Measurements from ENCODE around the gene FUT7. TPM values are rescaled to one million over a fixed set of nuclear protein-coding genes. Genes with fewer than 3 reads are reported as not detected.

The FUT7 gene
- total RNA-seq (2013): 16.4 TPM
- polyA plus RNA-seq (10 to 100 TPM in 2 of 3 donors, 1 to 10 TPM in 1; 6.1 to 13.4 (median 10.5) TPM), polyA minus RNA-seq (11.5 and 15.0 TPM in 2 replicates), total RNA-seq (0.23 to 3.6 (median 1.7) reads per million in 11 experiments)

- peaks cover 10 to 17% of the 10 kb centered on the region in 2 donors for H3K36me3 ChIP-seq (replicated peaks in 1 of 2; ENCODE audit: control insufficient read depth in 1 of 2, insufficient read depth in 2 of 2, low read length in 2 of 2)
- H3K9ac ChIP-seq (ENCODE audit: insufficient read depth, low read length, poor library complexity, severe bottlenecking): peak within 1 kb of the TSS; percentile 77
- H3K4me2 ChIP-seq (replicated peaks; ENCODE audit: extremely low read depth, low read length, poor library complexity, severe bottlenecking): peak within 1 kb of the TSS; percentile 98
Observed at GRCh38 chr9:137031904-137032640, at the start of gene FUT7. Gene FUT7 (minus strand): TSS chr9:137032088. CDS start chr9:137031991, 97 bp downstream.

More at GRCh38 chr9:137031904-137032640, at the start of gene FUT7:
- Mint-ChIP-seq H3K9me3 (no peaks in the 10 kb centered on the region), H3K4me3 (peak within 1 kb of the TSS; percentile 87 to 93), H3K36me3 (peaks cover 0 to 14% of the 10 kb centered on the region in 2 donors), H3K27ac (peak within 1 kb of the TSS; percentile 87 to 94 (median 93)), H3K27me3 (ENCODE audit: low read depth in 3 of 3) (peaks cover 2 to 3% (median 3%) of the 10 kb centered on the region in 3 donors), H3K4me1 (peaks cover 56% of the 10 kb centered on the region)
- H3K4me3 ChIP-seq (replicated peaks in 1 of 3; ENCODE audit: low read depth in 2 of 3, low read length in 3 of 3): peak within 1 kb of the TSS; percentile 47 to 88 (median 68)
- H3K9me3 ChIP-seq (replicated peaks in 1 of 2; ENCODE audit: control insufficient read depth in 1 of 2, insufficient read depth in 1 of 2, low read length in 2 of 2): no peaks in the 10 kb centered on the region
- intact Hi-C loops (cut with micrococcal nuclease): loop anchor here (5.0 to 10.0 kb wide), 6 partner anchors 35 to 245 kb away; partner anchors contain the start of genes AJM1 (in 1 of the 2), C8G (in 1 of the 2), CLIC3 (in 1 of the 2) and FBXW5 (in 1 of the 2)
- peak within 1 kb of the TSS; percentile 22 for H2AFZ ChIP-seq (ENCODE audit: insufficient read depth, low read depth, low read length, poor library complexity, severe bottlenecking)
- peaks cover 39% of the 10 kb centered on the region for H4K20me1 ChIP-seq (ENCODE audit: insufficient read depth, low read length)
- H3K27ac ChIP-seq (ENCODE audit: low read depth in 1 of 2, low read length in 2 of 2): peak within 1 kb of the TSS; percentile 83 to 92
- H3K79me2 ChIP-seq (ENCODE audit: insufficient read depth, low read length): peaks cover 75% of the 10 kb centered on the region
- H3K27me3 ChIP-seq (ENCODE audit: control insufficient read depth in 2 of 2, insufficient read depth in 2 of 2, low read length in 2 of 2): no peaks in the 10 kb centered on the region
- peak; percentile 44 to 59 (median 50) for DNase-seq
- peaks cover 68 to 83% of the 10 kb centered on the region in 2 donors for H3K4me1 ChIP-seq (ENCODE audit: control insufficient read depth in 1 of 2, insufficient read depth in 2 of 2, low read length in 2 of 2)
- no peak for TF ChIP-seq CTCF (IDR thresholded peaks at IDR 0.05)
- WGBS (ENCODE audit: insufficient coverage): 9% methylated on average over 13 of the region's 16 CpGs

All from CD14-positive monocyte (primary cell).